ENCODE data around the gene MYOCOS.
"Not testable (repeated sequence)": the region's sequence is repeated elsewhere in the genome, so short reads cannot be mapped to it uniquely, and the experiment has no call there.

Gene MYOCOS

GRCh38 chr1:171627020-171627419 is 5.0 kb downstream of the MYOCOS start:
- FAIRE-seq, result no peak

GRCh38 chr1:171628225-171628624 is 6.2 kb downstream of the MYOCOS start:
- no peak for FAIRE-seq

- FAIRE-seq, result no peak
Observed at GRCh38 chr1:171635661-171636060, 13.6 kb downstream of the MYOCOS start.

- no peak for FAIRE-seq
Observed at GRCh38 chr1:171636141-171636540, 14.1 kb downstream of the MYOCOS start.

GRCh38 chr1:171637928-171638576 is 16.0 kb downstream of the MYOCOS start:
- no peak for FAIRE-seq

GRCh38 chr1:171640225-171640624 is 18.2 kb downstream of the MYOCOS start:
- FAIRE-seq, result no peak

GRCh38 chr1:171641076-171641864 is 19.2 kb downstream of the MYOCOS start:
- no peak for FAIRE-seq

- no peak for FAIRE-seq
Observed at GRCh38 chr1:171642197-171642596, 20.2 kb downstream of the MYOCOS start.

- no peak for FAIRE-seq
Observed at GRCh38 chr1:171643156-171643555, 21.1 kb downstream of the MYOCOS start.

- no peak for FAIRE-seq
Observed at GRCh38 chr1:171644805-171645483, 22.9 kb downstream of the MYOCOS start.

GRCh38 chr1:171645553-171646248 is 23.7 kb downstream of the MYOCOS start:
- no peak for FAIRE-seq

- no peak for FAIRE-seq
Observed at GRCh38 chr1:171646249-171646560, 24.2 kb downstream of the MYOCOS start.

- no peak for FAIRE-seq
Observed at GRCh38 chr1:171652234-171652822, 30.3 kb downstream of the MYOCOS start, which contains the start of gene MYOC. TSS of gene MYOC (minus strand) at chr1:171652688. CDS start at chr1:171652611, 77 bp downstream.

GRCh38 chr1:171653796-171654195 is 31.8 kb downstream of the MYOCOS start:
- FAIRE-seq, result no peak

- no peak for FAIRE-seq
Observed at GRCh38 chr1:171654201-171654941, 32.3 kb downstream of the MYOCOS start.

GRCh38 chr1:171654942-171655745 is 33.1 kb downstream of the MYOCOS start:
- FAIRE-seq, result no peak

- no peak for FAIRE-seq
Observed at GRCh38 chr1:171655746-171656116, 33.7 kb downstream of the MYOCOS start.

- not testable (repeated sequence) for FAIRE-seq
Observed at GRCh38 chr1:171656206-171656605, 34.2 kb downstream of the MYOCOS start.

- no peak for FAIRE-seq
Observed at GRCh38 chr1:171661076-171661650, 39.1 kb downstream of the MYOCOS start.

- FAIRE-seq, result no peak
Observed at GRCh38 chr1:171663036-171663853, 41.2 kb downstream of the MYOCOS start.

All from colon (tissue), 2 donors.